K562 (cell line): ENCODE results near the gene KRT39. TPM values are rescaled to one million over a fixed set of nuclear protein-coding genes. Genes with fewer than 3 reads are reported as not detected.

Experiments used
- ATAC-seq: fragments of 200-7000 bp; cut with Tn5 transposase; 3 replicates; pipeline ENCODE4 v1.9.1; 2020; ENCODE audit warnings: moderate library complexity
- Bru-seq: library from RNA; stranded (reverse); fragments of 400-500 nt; gene quantifications from one replicate; lab custom pipeline; 2021; lab: Mats Ljungman, UMichigan
- BruChase-seq, 2 experiments: library from RNA; stranded (reverse); fragments of 400-500 nt; gene quantifications; one replicate each; lab custom pipeline; 2021; lab: Mats Ljungman, UMichigan
- BruUV-seq: library from RNA; stranded (reverse); fragments of 400-500 nt; replicated peaks from 2 replicates; lab custom pipeline; 2021; lab: Mats Ljungman, UMichigan
- CTCF ChIA-PET: fragments of 300-600 bp; formaldehyde crosslinking; extraction: SDS; loops from one replicate; lab custom pipeline; 2021; ENCODE audit warnings: low intra/inter-chr PET ratio; lab: Yijun Ruan, JAX
- POLR2A ChIA-PET: fragments of 300-600, 350-650 bp; sonication (Branson Sonifier 250); formaldehyde crosslinking; extraction: SDS; loops from one replicate; lab custom pipeline; 2021; ENCODE audit warnings: antibody characterized with exemption, inconsistent platforms; lab: Yijun Ruan, JAX
- DNase-seq, 4 experiments: peaks; one replicate each; pipeline versions ENCODE4 v3.0.0 to v3.0.0-alpha.2; 2011 to 2018; ENCODE audit warnings: low spot score in 3 of 4, mixed read lengths in 3 of 4; ENCODE audit errors: extremely low read depth in 1 of 4
- FAIRE-seq: peaks from 2 replicates; lab custom pipeline; 2011; peaks lifted over from hg19 to GRCh38; lab: Jason Lieb, UNC
- H2AFZ ChIP-seq: 2 replicates; pipeline ENCODE4 v1.6.0; 2011; ENCODE audit warnings: low read depth, low read length, control low read depth, inconsistent platforms
- H3K27ac ChIP-seq: fragments of 200-600 bp; 3 replicates; pipeline ENCODE4 v1.8.0; 2011; ENCODE audit warnings: low read depth, mild to moderate bottlenecking, control low read depth, inconsistent platforms, low read length, moderate library complexity, mixed read lengths; ENCODE audit errors: extremely low read depth
- H3K27me3 ChIP-seq, 2 experiments: fragments of 300-600 bp in 1 of 2; 2 replicates in 1 of 2; 3 replicates in 1 of 2; pipeline versions ENCODE4 v1.6.0 to v1.8.0; 2011; ENCODE audit warnings: inconsistent platforms in 2 of 2, low read length in 2 of 2, mild to moderate bottlenecking in 1 of 2, mixed read lengths in 1 of 2, moderate library complexity in 1 of 2; ENCODE audit not compliant: control insufficient read depth in 2 of 2, insufficient read depth in 2 of 2
- H3K36me3 ChIP-seq: fragments of 300-600 bp; 3 replicates; pipeline ENCODE4 v1.8.0; 2011; ENCODE audit warnings: mild to moderate bottlenecking, low read length, inconsistent platforms; ENCODE audit not compliant: control insufficient read depth, insufficient read depth
- H3K4me1 ChIP-seq, 2 experiments: fragments of 200-600 bp in 1 of 2; replicated peaks in 1 of 2; 2 replicates in 1 of 2; 3 replicates in 1 of 2; pipeline versions ENCODE4 v1.5.1 to v1.8.0; 2011; ENCODE audit warnings: inconsistent platforms in 2 of 2, low read length in 2 of 2, mild to moderate bottlenecking in 1 of 2, mixed read lengths in 1 of 2, moderate library complexity in 1 of 2; ENCODE audit not compliant: control insufficient read depth in 2 of 2, insufficient read depth in 2 of 2
- H3K4me2 ChIP-seq: 2 replicates; pipeline ENCODE4 v1.6.1; 2011; ENCODE audit warnings: low read length, control low read depth, inconsistent platforms, mixed read lengths; ENCODE audit not compliant: insufficient read depth
- H3K4me3 ChIP-seq: fragments of 200-600 bp; sonication (generic), shearing (Covaris generic); 2 replicates; pipeline ENCODE4 v1.5.1; 2016; ENCODE audit warnings: control low read depth, inconsistent platforms
- H3K79me2 ChIP-seq: fragments of 200-600 bp; 3 replicates; pipeline ENCODE4 v1.8.0; 2011; ENCODE audit warnings: low read length, inconsistent platforms; ENCODE audit not compliant: control insufficient read depth, insufficient read depth
- H3K9ac ChIP-seq, 2 experiments: 2 replicates each; pipeline versions ENCODE4 v1.6.0 to v1.6.1; 2011; ENCODE audit warnings: low read depth in 2 of 2, low read length in 2 of 2, control low read depth in 1 of 2, inconsistent platforms in 1 of 2, mild to moderate bottlenecking in 1 of 2, mixed read lengths in 1 of 2; ENCODE audit not compliant: insufficient read depth in 1 of 2
- H3K9me1 ChIP-seq: one replicate; pipeline ENCODE4 v1.6.0; 2011; ENCODE audit warnings: inconsistent platforms, mild to moderate bottlenecking, low read length, moderate library complexity; ENCODE audit not compliant: control insufficient read depth, insufficient read depth
- H3K9me3 ChIP-seq: replicated peaks from 2 replicates; pipeline ENCODE4 v1.5.1; 2011; ENCODE audit warnings: low read depth, low read length, inconsistent platforms; ENCODE audit not compliant: control insufficient read depth, insufficient read depth
- H4K20me1 ChIP-seq: replicated peaks from 2 replicates; pipeline ENCODE4 v1.6.1; 2011; ENCODE audit warnings: low read length, inconsistent platforms, mixed read lengths; ENCODE audit not compliant: control insufficient read depth, insufficient read depth
- ERF ChIP-seq: fragments of 450-650 bp; formaldehyde crosslinking; IDR thresholded peaks from 2 replicates; pipeline ENCODE4 v1.4.0; 2020; ENCODE audit warnings: mild to moderate bottlenecking, mixed read lengths
- GTF2F1 ChIP-seq: IDR thresholded peaks from 2 replicates; pipeline ENCODE4 v1.6.1; 2011; ENCODE audit warnings: low read depth, low read length, improper control_type of control experiment
- NR4A1 ChIP-seq, 2 experiments: fragments of 250-450 bp in 1 of 2; fragments of 450-650 bp in 1 of 2; sonication (Bioruptor Pico) in 1 of 2; IDR thresholded peaks; 2 replicates each; pipeline versions ENCODE4 v1.4.0 to v1.6.1; 2016 to 2020; ENCODE audit warnings: mild to moderate bottlenecking in 2 of 2, missing compliant biosample characterization in 1 of 2, missing genetic modification characterization in 1 of 2, moderate library complexity in 1 of 2
- RBFOX2 ChIP-seq: fragments of 200-400 bp; formaldehyde crosslinking; IDR thresholded peaks from 2 replicates; pipeline ENCODE4 v1.6.1; 2017; ENCODE audit warnings: low read depth, mild to moderate bottlenecking, low read length, moderate library complexity
- TBP ChIP-seq: optimal IDR thresholded peaks from 2 replicates; pipeline ENCODE3; 2011; ENCODE audit warnings: low read depth, low read length, improper control_type of control experiment
- U2AF2 ChIP-seq: fragments of 200-400 bp; formaldehyde crosslinking; optimal IDR thresholded peaks from 2 replicates; pipeline ENCODE3; 2017; ENCODE audit warnings: low read depth, mild to moderate bottlenecking, low read length
- ZNF140 ChIP-seq: fragments of 250-450 bp; sonication (Bioruptor Pico); IDR thresholded peaks from 2 replicates; pipeline ENCODE4 v1.8.0; 2021; ENCODE audit warnings: moderate library complexity, mild to moderate bottlenecking, inconsistent platforms
- ZSCAN32 ChIP-seq: fragments of 450-650 bp; formaldehyde crosslinking; IDR thresholded peaks from 2 replicates; pipeline ENCODE4 v1.4.0; 2020; ENCODE audit warnings: mild to moderate bottlenecking, moderate library complexity
- WGBS: fragments of 100-300 bp; shearing (Covaris generic); methylation state at CpG from one replicate; pipeline ENCODE4 v1.1.6; 2016; ENCODE audit warnings: low coverage, mixed read lengths; ENCODE audit not compliant: insufficient coverage; ENCODE audit errors: missing lambda C conversion rate; 5-methylcytosine and 5-hydroxymethylcytosine counted together
- in situ Hi-C: fragments of 300-500 bp; cut with MboI; formaldehyde crosslinking; loops from 4 replicates; pipeline ENCODE4 v1.15.0; 2018; ENCODE audit warnings: inconsistent platforms, mixed read lengths
- intact Hi-C: fragments of 100-400 bp; cut with micrococcal nuclease; formaldehyde crosslinking; loops from 2 replicates; pipeline ENCODE4 v1.14.2; 2022
- long read RNA-seq, 3 experiments: library from polyadenylated mRNA in 2 of 3; library from RNA in 1 of 3; unstranded in 2 of 3; stranded (forward) in 1 of 3; transcript quantifications; one replicate each; pipeline ENCODE4 v2.0.0, GENCODE V29; 2019 to 2022
- polyA minus RNA-seq, 3 experiments: library from RNA; depleted of rRNA, polyadenylated mRNA; stranded (reverse); fragments of >200 nt; gene quantifications; 2 replicates each; pipeline ENCODE4 v1.2.3, GENCODE V29; 2011
- polyA plus RNA-seq, 8 experiments: library from polyadenylated mRNA; depleted of rRNA in 4 of 8; stranded (reverse) in 5 of 8; unstranded in 3 of 8; fragments of >200 nt; fragmentation: Nextera tagmentation in 2 of 8; fragmentation: Illumina TruSeq in 1 of 8; extraction: Ambion mirVana in 2 of 8; extraction: Trizol in 1 of 8; gene quantifications; 2 replicates each; pipeline versions ENCODE4 v1.2.1 to v1.2.3, GENCODE V29; 2011 to 2014; ENCODE audit warnings: inconsistent platforms in 1 of 8, missing spikeins in 1 of 8
- total RNA-seq, 7 experiments: library from RNA; depleted of rRNA in 6 of 7; stranded (reverse); fragments of >200 nt in 6 of 7; fragmentation: Illumina TruSeq in 2 of 7; extraction: Trizol in 2 of 7; gene quantifications; 2 replicates each; pipeline versions ENCODE4 v1.2.1 to v1.2.3, GENCODE V29; 2011 to 2021; ENCODE audit warnings: low replicate concordance in 1 of 7
- TF ChIP-seq, protein P1 (sequence below): sonication (generic); formaldehyde crosslinking; IDR thresholded peaks from 2 replicates; pipeline ENCODE4 v1.8.0; 2022; ENCODE audit warnings: missing genetic modification reagents, mild to moderate bottlenecking, borderline replicate concordance
- TF ChIP-seq, protein P2 (sequence below): fragments of 250-450 bp; sonication (Bioruptor Pico); IDR thresholded peaks from 2 replicates; pipeline ENCODE4 v1.6.1; 2021; ENCODE audit warnings: mild to moderate bottlenecking
- TF ChIP-seq, protein P3 (sequence below): fragments of 250-450 bp; sonication (Bioruptor Pico); IDR thresholded peaks from 2 replicates; pipeline ENCODE4 v1.5.1; 2021; ENCODE audit warnings: mild to moderate bottlenecking

Gene KRT39
- not detected in 2 replicates for total RNA-seq (2011; cell fraction: chromatin; rRNA removed; ENCODE audit: low replicate concordance)
- total RNA-seq (2011; cell fraction: nucleolus; rRNA removed): not detected in 2 replicates
- total RNA-seq (2011; cell fraction: nucleoplasm; rRNA removed): not detected in 2 replicates
- total RNA-seq (2014; rRNA removed) (not detected in 2 replicates), total RNA-seq (2014; rRNA removed; fragmentation: Illumina TruSeq; extraction: Trizol) (not detected in 2 replicates), total RNA-seq (2015; rRNA removed; fragmentation: Illumina TruSeq; extraction: Trizol) (not detected in 2 replicates), total RNA-seq (2021) (not detected in 2 replicates), polyA plus RNA-seq (2011; rRNA removed) (not detected in 2 replicates), polyA plus RNA-seq (2014; fragmentation: Illumina TruSeq; extraction: Trizol) (not detected in 2 replicates), polyA plus RNA-seq (2014; fragmentation: Nextera tagmentation; extraction: Ambion mirVana) (not detected), polyA plus RNA-seq (2014; rRNA removed) (not detected in 2 replicates), polyA minus RNA-seq (2011; rRNA and poly(A)+ RNA removed) (not detected in 2 replicates), Bru-seq, nascent RNA (not detected), BruChase-seq, experiment 1, labeled RNA remaining after a 2-hour chase (not detected), BruChase-seq, experiment 2, labeled RNA remaining after a 6-hour chase (not detected)
- polyA plus RNA-seq (2011; cell fraction: cytosol; rRNA removed): not detected in 2 replicates
- polyA plus RNA-seq (2011; cell fraction: nucleus; rRNA removed): not detected in 2 replicates
- polyA plus RNA-seq (2012): not detected in 2 replicates
- polyA minus RNA-seq (2011; cell fraction: cytosol; rRNA and poly(A)+ RNA removed): not detected in 2 replicates
- not detected in 2 replicates for polyA minus RNA-seq (2011; cell fraction: nucleus; rRNA and poly(A)+ RNA removed)
- long read RNA-seq, experiment 1: 0 reads
- long read RNA-seq, experiment 2: 0 reads
- long read RNA-seq, experiment 3: 0 reads

DNA sequence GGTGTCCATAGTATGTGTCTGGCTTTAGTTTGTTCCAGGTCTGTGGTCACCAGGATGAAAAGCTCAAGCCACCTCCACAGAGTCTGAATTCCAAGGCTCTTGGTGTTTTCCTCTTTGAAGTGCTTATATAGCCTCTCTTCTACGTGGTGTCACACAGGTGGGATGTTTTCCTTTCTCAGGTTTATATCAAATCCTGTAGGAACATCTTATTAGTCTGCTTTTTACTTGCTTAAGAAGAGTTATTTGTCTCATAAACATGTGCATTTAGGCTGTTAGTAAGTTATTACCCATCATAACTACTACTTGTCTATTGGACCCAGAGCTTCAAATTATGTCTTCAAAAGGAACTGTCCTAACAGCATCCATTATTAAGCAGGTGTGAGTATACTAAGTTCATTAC lies at the start of gene KRT39:
Gene KRT39 (minus strand): TSS at position 101 of the 400 bp plus-strand sequence. CDS start 92 bp downstream, at position 9.
- intact Hi-C loops (no loop called here), in situ Hi-C loops (no loop called here)
- Histone ChIP-seq H3K27ac (no peak within 1 kb of the TSS), H3K36me3 (no peaks in the 10 kb centered on the region), H3K4me2 (no peak within 1 kb of the TSS), H3K9me3 (no peaks in the 10 kb centered on the region), H4K20me1 (no peaks in the 10 kb centered on the region), H3K27me3 (no peaks in the 10 kb centered on the region), H3K79me2 (no peaks in the 10 kb centered on the region), H3K4me3 (no peak within 1 kb of the TSS), H3K9me1 (no peaks in the 10 kb centered on the region), H2AFZ (no peak within 1 kb of the TSS), H3K9ac (no peak within 1 kb of the TSS), H3K4me1 (no peaks in the 10 kb centered on the region)
- ChIA-PET CTCF (no interaction called here), POLR2A (interaction anchor here (0.5 to 1.0 kb wide), 2 partner anchors 11 to 244 kb away, joined by 3 to 4 read pairs; no protein-coding TSS in a partner anchor)
- no peak for FAIRE-seq
- BruUV-seq: no TSS peak
- no peak for ATAC-seq
- no peak for DNase-seq
- WGBS: 0% methylated on average over 1 of the region's 1 CpG
- TF ChIP-seq ZNF140 (CRISPR knock-in tag) (no peak), U2AF2 (no peak), ZSCAN32 (CRISPR knock-in tag) (no peak), ERF (CRISPR knock-in tag) (no peak), TBP (no peak), NR4A1 (CRISPR knock-in tag; IDR thresholded peaks at IDR 0.05) (no peak), NR4A1 (tag; IDR thresholded peaks at IDR 0.05) (no peak), RBFOX2 (no peak), GTF2F1 (no peak)
- TF ChIP-seq, protein P1, sequence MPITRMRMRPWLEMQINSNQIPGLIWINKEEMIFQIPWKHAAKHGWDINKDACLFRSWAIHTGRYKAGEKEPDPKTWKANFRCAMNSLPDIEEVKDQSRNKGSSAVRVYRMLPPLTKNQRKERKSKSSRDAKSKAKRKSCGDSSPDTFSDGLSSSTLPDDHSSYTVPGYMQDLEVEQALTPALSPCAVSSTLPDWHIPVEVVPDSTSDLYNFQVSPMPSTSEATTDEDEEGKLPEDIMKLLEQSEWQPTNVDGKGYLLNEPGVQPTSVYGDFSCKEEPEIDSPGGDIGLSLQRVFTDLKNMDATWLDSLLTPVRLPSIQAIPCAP (CRISPR knock-in tag): no peak
- TF ChIP-seq, protein P2, sequence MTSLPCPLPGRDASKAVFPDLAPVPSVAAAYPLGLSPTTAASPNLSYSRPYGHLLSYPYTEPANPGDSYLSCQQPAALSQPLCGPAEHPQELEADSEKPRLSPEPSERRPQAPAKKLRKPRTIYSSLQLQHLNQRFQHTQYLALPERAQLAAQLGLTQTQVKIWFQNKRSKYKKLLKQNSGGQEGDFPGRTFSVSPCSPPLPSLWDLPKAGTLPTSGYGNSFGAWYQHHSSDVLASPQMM: no peak
- TF ChIP-seq, protein P3, sequence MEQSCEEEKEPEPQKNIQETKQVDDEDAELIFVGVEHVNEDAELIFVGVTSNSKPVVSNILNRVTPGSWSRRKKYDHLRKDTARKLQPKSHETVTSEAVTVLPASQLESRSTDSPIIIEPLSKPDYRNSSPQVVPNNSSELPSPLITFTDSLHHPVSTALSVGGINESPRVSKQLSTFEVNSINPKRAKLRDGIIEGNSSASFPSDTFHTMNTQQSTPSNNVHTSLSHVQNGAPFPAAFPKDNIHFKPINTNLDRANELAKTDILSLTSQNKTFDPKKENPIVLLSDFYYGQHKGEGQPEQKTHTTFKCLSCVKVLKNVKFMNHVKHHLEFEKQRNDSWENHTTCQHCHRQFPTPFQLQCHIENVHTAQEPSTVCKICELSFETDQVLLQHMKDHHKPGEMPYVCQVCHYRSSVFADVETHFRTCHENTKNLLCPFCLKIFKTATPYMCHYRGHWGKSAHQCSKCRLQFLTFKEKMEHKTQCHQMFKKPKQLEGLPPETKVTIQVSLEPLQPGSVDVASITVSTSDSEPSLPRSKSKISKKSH (CRISPR knock-in tag): no peak
